Daoy (cell line): Measurements from ENCODE around the gene BPIFA3. TPM values are rescaled to one million over a fixed set of nuclear protein-coding genes. Genes with fewer than 3 reads are reported as not detected.

Experiments used
- DNase-seq: peaks from one replicate; pipeline ENCODE4 v3.0.0-alpha.2; 2015; ENCODE audit warnings: low read depth
- total RNA-seq: library from RNA; depleted of rRNA; stranded (reverse); fragments of >200 nt; shearing (Covaris generic); gene quantifications from 2 replicates; pipeline ENCODE4 v1.2.3, GENCODE V29; 2014; rRNA removed

Gene BPIFA3
- total RNA-seq, 1 experiment from 2014 or later: not detected

GRCh38 chr20:33261465-33261864, 44.3 kb downstream of the BPIFA3 start:
- no peak for DNase-seq

- DNase-seq: peak; percentile 48
Observed at GRCh38 chr20:33262658-33263065, 45.5 kb downstream of the BPIFA3 start.

- DNase-seq: no peak
Observed at GRCh38 chr20:33263784-33264183, 46.6 kb downstream of the BPIFA3 start.

- no peak for DNase-seq
Observed at GRCh38 chr20:33267701-33268100, 50.5 kb downstream of the BPIFA3 start.

GRCh38 chr20:33272155-33272873, 55.2 kb downstream of the BPIFA3 start:
- DNase-seq: no peak

- DNase-seq: peak; percentile 27
Observed at GRCh38 chr20:33273117-33273851, 56.1 kb downstream of the BPIFA3 start.

GRCh38 chr20:33275215-33275614, 58.1 kb downstream of the BPIFA3 start:
- no peak for DNase-seq

GRCh38 chr20:33275871-33276270, 58.7 kb downstream of the BPIFA3 start:
- DNase-seq: no peak

GRCh38 chr20:33276303-33277113, 59.4 kb downstream of the BPIFA3 start:
- no peak for DNase-seq

Other genes starting within 250 kb of the BPIFA3 start
- gene SUN5, start 212.9 kb upstream of the BPIFA3 start, total RNA-seq: not detected in 2 replicates
- gene BPIFB2, start 209.6 kb upstream of the BPIFA3 start, total RNA-seq: not detected in 2 replicates
- not detected in 2 replicates for gene BPIFB6, start 185.7 kb upstream of the BPIFA3 start, total RNA-seq
- gene BPIFB3, start 163.4 kb upstream of the BPIFA3 start, total RNA-seq: not detected in 2 replicates
- gene BPIFB4, start 137.7 kb upstream of the BPIFA3 start, total RNA-seq: not detected in 2 replicates
- not detected in 2 replicates for gene BPIFA2, start 49.2 kb upstream of the BPIFA3 start, total RNA-seq
- not detected in 2 replicates for gene BPIFA1, start 18.6 kb downstream of the BPIFA3 start, total RNA-seq
- gene BPIFB1, start 65.9 kb downstream of the BPIFA3 start, total RNA-seq: not detected in 2 replicates
- gene CDK5RAP1, start 184.2 kb downstream of the BPIFA3 start, total RNA-seq: 31.9 and 50.5 TPM in 2 replicates
- 2.5 and 3.2 TPM in 2 replicates for gene SNTA1, start 226.4 kb downstream of the BPIFA3 start, total RNA-seq